Epithelial cell of esophagus (primary cell): ENCODE results near the gene THOP1.

Source experiments
- DNase-seq: peaks from one replicate; pipeline ENCODE4 v3.0.0; 2010; ENCODE audit warnings: low read depth
- H3K4me3 ChIP-seq: 2 replicates; pipeline ENCODE4 v1.5.1; 2011; ENCODE audit warnings: mild to moderate bottlenecking, low read length, control low read depth
- TF ChIP-seq, protein P1 (sequence below): IDR thresholded peaks from 2 replicates; pipeline ENCODE4 v1.5.1; 2011; ENCODE audit warnings: low read depth, mild to moderate bottlenecking, low read length, control low read depth, inconsistent platforms; ENCODE audit not compliant: insufficient read depth; ENCODE audit errors: missing control alignments

Gene THOP1

GRCh38 chr19:2823646-2824045 lies 38.3 kb downstream of the THOP1 start:
- DNase-seq: no peak
- no peak overlapping the region for H3K4me3 ChIP-seq
- TF ChIP-seq, protein P1, sequence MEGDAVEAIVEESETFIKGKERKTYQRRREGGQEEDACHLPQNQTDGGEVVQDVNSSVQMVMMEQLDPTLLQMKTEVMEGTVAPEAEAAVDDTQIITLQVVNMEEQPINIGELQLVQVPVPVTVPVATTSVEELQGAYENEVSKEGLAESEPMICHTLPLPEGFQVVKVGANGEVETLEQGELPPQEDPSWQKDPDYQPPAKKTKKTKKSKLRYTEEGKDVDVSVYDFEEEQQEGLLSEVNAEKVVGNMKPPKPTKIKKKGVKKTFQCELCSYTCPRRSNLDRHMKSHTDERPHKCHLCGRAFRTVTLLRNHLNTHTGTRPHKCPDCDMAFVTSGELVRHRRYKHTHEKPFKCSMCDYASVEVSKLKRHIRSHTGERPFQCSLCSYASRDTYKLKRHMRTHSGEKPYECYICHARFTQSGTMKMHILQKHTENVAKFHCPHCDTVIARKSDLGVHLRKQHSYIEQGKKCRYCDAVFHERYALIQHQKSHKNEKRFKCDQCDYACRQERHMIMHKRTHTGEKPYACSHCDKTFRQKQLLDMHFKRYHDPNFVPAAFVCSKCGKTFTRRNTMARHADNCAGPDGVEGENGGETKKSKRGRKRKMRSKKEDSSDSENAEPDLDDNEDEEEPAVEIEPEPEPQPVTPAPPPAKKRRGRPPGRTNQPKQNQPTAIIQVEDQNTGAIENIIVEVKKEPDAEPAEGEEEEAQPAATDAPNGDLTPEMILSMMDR: no peak

GRCh38 chr19:2824129-2824528 lies 38.8 kb downstream of the THOP1 start:
- DNase-seq: no peak
- TF ChIP-seq, protein P1: no peak
- H3K4me3 ChIP-seq: no peak overlapping the region

DNA sequence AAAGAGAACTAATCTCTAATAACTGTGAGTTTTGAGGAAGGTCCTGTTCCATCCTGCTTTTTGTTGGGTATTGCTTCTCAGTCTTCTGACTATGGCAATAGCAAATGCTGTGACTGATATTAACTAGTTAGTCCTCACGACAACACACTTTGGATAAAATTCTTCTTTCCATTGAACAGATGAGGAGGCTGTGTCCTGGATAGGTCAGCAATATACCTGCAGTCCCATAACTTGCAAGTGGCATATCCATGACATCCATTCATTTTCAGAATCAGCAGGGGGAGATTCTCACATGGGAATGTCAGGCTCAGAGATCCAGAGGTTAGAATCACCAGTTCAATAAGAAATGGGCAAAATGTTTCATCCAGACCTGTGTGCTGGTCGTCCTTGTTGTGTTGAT lies 41.7 kb downstream of the THOP1 start:
- TF ChIP-seq, protein P1: no peak
- no peak for DNase-seq
- no peak overlapping the region for H3K4me3 ChIP-seq

- DNase-seq: no peak
- TF ChIP-seq, protein P1: no peak
- no peak overlapping the region for H3K4me3 ChIP-seq
These were observed 42.7 kb downstream of the THOP1 start for GRCh38 chr19:2827840-2828489.

DNA sequence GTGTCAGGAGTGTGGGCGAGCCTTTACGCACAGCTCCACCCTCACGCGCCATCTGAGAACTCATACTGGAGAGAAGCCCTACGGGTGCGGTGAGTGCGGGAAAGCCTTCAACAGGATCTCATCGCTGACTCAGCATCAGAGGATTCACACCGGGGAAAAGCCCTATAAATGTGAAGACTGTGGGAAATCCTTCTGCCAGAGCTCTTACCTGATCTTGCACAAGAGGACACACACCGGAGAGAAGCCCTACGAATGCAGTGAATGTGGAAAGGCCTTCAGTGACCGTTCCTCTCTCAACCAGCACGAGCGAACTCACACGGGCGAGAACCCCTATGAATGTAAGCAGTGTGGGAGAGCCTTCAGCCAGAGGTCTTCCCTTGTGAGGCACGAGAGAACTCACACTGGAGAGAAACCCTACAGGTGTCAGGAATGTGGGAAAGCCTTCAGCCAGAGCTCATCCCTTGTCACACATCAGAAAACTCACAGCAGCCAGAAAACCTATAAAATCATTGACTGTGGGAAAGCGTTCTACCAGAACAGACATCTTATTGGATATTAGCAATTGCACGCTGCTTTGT lies 49.1 kb downstream of the THOP1 start:
- H3K4me3 ChIP-seq: no peak overlapping the region
- DNase-seq: no peak
- TF ChIP-seq, protein P1: no peak

DNA sequence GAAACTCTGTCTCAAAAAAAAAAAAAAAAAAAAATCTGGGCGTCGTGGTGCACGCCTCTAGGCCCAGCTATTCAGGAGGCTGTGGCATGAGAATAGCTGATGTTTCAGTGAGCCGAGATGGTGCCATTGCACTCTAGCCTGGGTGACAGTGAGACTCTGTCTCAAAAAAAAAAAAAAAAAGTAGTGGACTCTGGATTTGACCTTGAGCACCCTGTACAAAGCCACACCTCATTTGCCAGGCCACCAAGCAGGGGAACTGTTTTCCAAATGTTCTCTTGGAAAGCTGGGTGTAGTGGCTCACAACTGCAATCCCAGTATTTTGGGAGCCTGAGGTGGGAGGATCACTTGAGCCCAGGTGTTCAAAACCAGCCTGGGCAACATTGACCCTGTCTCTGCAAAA lies 52.1 kb downstream of the THOP1 start:
- no peak for DNase-seq
- TF ChIP-seq, protein P1: no peak
- H3K4me3 ChIP-seq: no peak overlapping the region
